ENCODE results near the gene CMPK1.

CMPK1 gene

GRCh38 chr1:47390843-47391242 is 57.3 kb downstream of the CMPK1 start:
- H3K9ac ChIP-seq (ENCODE audit: insufficient read length, low read depth), result no peak overlapping the region
- no peak overlapping the region for H3K4me3 ChIP-seq (ENCODE audit: insufficient read length, low read depth)
- no peak for DNase-seq (ENCODE audit: low read depth, low spot score)
- H3K27me3 ChIP-seq (ENCODE audit: insufficient read depth, insufficient read length), result peaks cover 11% of the 10 kb centered on the region
- no peak for TF ChIP-seq ZNF274 (IDR thresholded peaks at IDR 0.05; ENCODE audit: low read depth, low read length)
- TF ChIP-seq YY1 (IDR thresholded peaks at IDR 0.05; ENCODE audit: insufficient read depth, insufficient read length), result no peak
- no peak for TF ChIP-seq SUZ12 (IDR thresholded peaks at IDR 0.05; ENCODE audit: extremely low read depth, insufficient read depth, insufficient read length)
- no peaks in the 10 kb centered on the region for H3K36me3 ChIP-seq (ENCODE audit: insufficient read depth, insufficient read length, low read length)
- no peaks in the 10 kb centered on the region for H3K4me1 ChIP-seq (ENCODE audit: insufficient read depth, insufficient read length)
- H3K9me3 ChIP-seq (ENCODE audit: insufficient read depth, low read length), result no peaks in the 10 kb centered on the region

GRCh38 chr1:47393141-47393540 is 59.6 kb downstream of the CMPK1 start:
- DNase-seq (ENCODE audit: low read depth, low spot score), result no peak
- H3K9ac ChIP-seq (ENCODE audit: insufficient read length, low read depth), result no peak overlapping the region

GRCh38 chr1:47395433-47395832 is 61.8 kb downstream of the CMPK1 start:
- no peaks in the 10 kb centered on the region for H3K27me3 ChIP-seq (ENCODE audit: insufficient read depth, insufficient read length)
- TF ChIP-seq ZNF274 (IDR thresholded peaks at IDR 0.05; ENCODE audit: low read depth, low read length) (no peak), SUZ12 (IDR thresholded peaks at IDR 0.05; ENCODE audit: extremely low read depth, insufficient read depth, insufficient read length) (no peak), YY1 (IDR thresholded peaks at IDR 0.05; ENCODE audit: insufficient read depth, insufficient read length) (no peak)
- no peak for DNase-seq (ENCODE audit: low read depth, low spot score)
- no peak overlapping the region for H3K9ac ChIP-seq (ENCODE audit: insufficient read length, low read depth)
- H3K36me3 ChIP-seq (ENCODE audit: insufficient read depth, insufficient read length, low read length), result no peaks in the 10 kb centered on the region
- H3K4me1 ChIP-seq (ENCODE audit: insufficient read depth, insufficient read length), result no peaks in the 10 kb centered on the region
- no peaks in the 10 kb centered on the region for H3K9me3 ChIP-seq (ENCODE audit: insufficient read depth, low read length)
- H3K4me3 ChIP-seq (ENCODE audit: insufficient read length, low read depth), result no peak overlapping the region

More at GRCh38 chr1:47393141-47393540, 59.6 kb downstream of the CMPK1 start:
- Histone ChIP-seq H3K4me1 (ENCODE audit: insufficient read depth, insufficient read length) (no peaks in the 10 kb centered on the region), H3K4me3 (ENCODE audit: insufficient read length, low read depth) (no peak overlapping the region), H3K27me3 (ENCODE audit: insufficient read depth, insufficient read length) (peaks cover 3% of the 10 kb centered on the region), H3K36me3 (ENCODE audit: insufficient read depth, insufficient read length, low read length) (no peaks in the 10 kb centered on the region), H3K9me3 (ENCODE audit: insufficient read depth, low read length) (no peaks in the 10 kb centered on the region)
- no peak for TF ChIP-seq SUZ12 (IDR thresholded peaks at IDR 0.05; ENCODE audit: extremely low read depth, insufficient read depth, insufficient read length)
- TF ChIP-seq YY1 (IDR thresholded peaks at IDR 0.05; ENCODE audit: insufficient read depth, insufficient read length), result no peak
- TF ChIP-seq ZNF274 (IDR thresholded peaks at IDR 0.05; ENCODE audit: low read depth, low read length), result no peak

GRCh38 chr1:47396671-47397196 is 63.1 kb downstream of the CMPK1 start:
- no peaks in the 10 kb centered on the region for H3K27me3 ChIP-seq (ENCODE audit: insufficient read depth, insufficient read length)
- H3K9me3 ChIP-seq (ENCODE audit: insufficient read depth, low read length), result no peaks in the 10 kb centered on the region
- DNase-seq (ENCODE audit: low read depth, low spot score), result no peak
- no peak overlapping the region for H3K4me3 ChIP-seq (ENCODE audit: insufficient read length, low read depth)
- no peaks in the 10 kb centered on the region for H3K4me1 ChIP-seq (ENCODE audit: insufficient read depth, insufficient read length)
- no peak overlapping the region for H3K9ac ChIP-seq (ENCODE audit: insufficient read length, low read depth)
- H3K36me3 ChIP-seq (ENCODE audit: insufficient read depth, insufficient read length, low read length), result no peaks in the 10 kb centered on the region
- TF ChIP-seq SUZ12 (IDR thresholded peaks at IDR 0.05; ENCODE audit: extremely low read depth, insufficient read depth, insufficient read length) (no peak), ZNF274 (IDR thresholded peaks at IDR 0.05; ENCODE audit: low read depth, low read length) (no peak), YY1 (IDR thresholded peaks at IDR 0.05; ENCODE audit: insufficient read depth, insufficient read length) (no peak)

- no peak for DNase-seq (ENCODE audit: low read depth, low spot score)
- H3K4me1 ChIP-seq (ENCODE audit: insufficient read depth, insufficient read length), result no peaks in the 10 kb centered on the region
- H3K36me3 ChIP-seq (ENCODE audit: insufficient read depth, insufficient read length, low read length), result no peaks in the 10 kb centered on the region
- no peak overlapping the region for H3K9ac ChIP-seq (ENCODE audit: insufficient read length, low read depth)
- H3K4me3 ChIP-seq (ENCODE audit: insufficient read length, low read depth), result no peak overlapping the region
- TF ChIP-seq SUZ12 (IDR thresholded peaks at IDR 0.05; ENCODE audit: extremely low read depth, insufficient read depth, insufficient read length) (no peak), ZNF274 (IDR thresholded peaks at IDR 0.05; ENCODE audit: low read depth, low read length) (no peak), YY1 (IDR thresholded peaks at IDR 0.05; ENCODE audit: insufficient read depth, insufficient read length) (no peak)
- peaks cover 6% of the 10 kb centered on the region for H3K27me3 ChIP-seq (ENCODE audit: insufficient read depth, insufficient read length)
- H3K9me3 ChIP-seq (ENCODE audit: insufficient read depth, low read length), result no peaks in the 10 kb centered on the region
These were observed 65.7 kb downstream of the CMPK1 start for GRCh38 chr1:47399138-47399845.

GRCh38 chr1:47399846-47400155 is 66.2 kb downstream of the CMPK1 start:
- no peak overlapping the region for H3K9ac ChIP-seq (ENCODE audit: insufficient read length, low read depth)
- H3K27me3 ChIP-seq (ENCODE audit: insufficient read depth, insufficient read length), result peaks cover 6% of the 10 kb centered on the region
- no peak for TF ChIP-seq ZNF274 (IDR thresholded peaks at IDR 0.05; ENCODE audit: low read depth, low read length)
- TF ChIP-seq SUZ12 (IDR thresholded peaks at IDR 0.05; ENCODE audit: extremely low read depth, insufficient read depth, insufficient read length), result no peak
- TF ChIP-seq YY1 (IDR thresholded peaks at IDR 0.05; ENCODE audit: insufficient read depth, insufficient read length), result no peak
- DNase-seq (ENCODE audit: low read depth, low spot score), result no peak
- no peaks in the 10 kb centered on the region for H3K36me3 ChIP-seq (ENCODE audit: insufficient read depth, insufficient read length, low read length)
- no peaks in the 10 kb centered on the region for H3K4me1 ChIP-seq (ENCODE audit: insufficient read depth, insufficient read length)
- H3K4me3 ChIP-seq (ENCODE audit: insufficient read length, low read depth), result no peak overlapping the region
- H3K9me3 ChIP-seq (ENCODE audit: insufficient read depth, low read length), result no peaks in the 10 kb centered on the region

GRCh38 chr1:47401761-47402160 is 68.2 kb downstream of the CMPK1 start:
- no peak for TF ChIP-seq YY1 (IDR thresholded peaks at IDR 0.05; ENCODE audit: insufficient read depth, insufficient read length)
- TF ChIP-seq ZNF274 (IDR thresholded peaks at IDR 0.05; ENCODE audit: low read depth, low read length), result no peak
- no peak for TF ChIP-seq SUZ12 (IDR thresholded peaks at IDR 0.05; ENCODE audit: extremely low read depth, insufficient read depth, insufficient read length)
- H3K36me3 ChIP-seq (ENCODE audit: insufficient read depth, insufficient read length, low read length), result no peaks in the 10 kb centered on the region
- H3K9me3 ChIP-seq (ENCODE audit: insufficient read depth, low read length), result no peaks in the 10 kb centered on the region
- DNase-seq (ENCODE audit: low read depth, low spot score), result no peak
- H3K4me3 ChIP-seq (ENCODE audit: insufficient read length, low read depth), result no peak overlapping the region
- peaks cover 2% of the 10 kb centered on the region for H3K4me1 ChIP-seq (ENCODE audit: insufficient read depth, insufficient read length)
- H3K9ac ChIP-seq (ENCODE audit: insufficient read length, low read depth), result no peak overlapping the region
- H3K27me3 ChIP-seq (ENCODE audit: insufficient read depth, insufficient read length), result peaks cover 6% of the 10 kb centered on the region
